ENCODE results near the gene KCNG2.

The KCNG2 gene

DNA sequence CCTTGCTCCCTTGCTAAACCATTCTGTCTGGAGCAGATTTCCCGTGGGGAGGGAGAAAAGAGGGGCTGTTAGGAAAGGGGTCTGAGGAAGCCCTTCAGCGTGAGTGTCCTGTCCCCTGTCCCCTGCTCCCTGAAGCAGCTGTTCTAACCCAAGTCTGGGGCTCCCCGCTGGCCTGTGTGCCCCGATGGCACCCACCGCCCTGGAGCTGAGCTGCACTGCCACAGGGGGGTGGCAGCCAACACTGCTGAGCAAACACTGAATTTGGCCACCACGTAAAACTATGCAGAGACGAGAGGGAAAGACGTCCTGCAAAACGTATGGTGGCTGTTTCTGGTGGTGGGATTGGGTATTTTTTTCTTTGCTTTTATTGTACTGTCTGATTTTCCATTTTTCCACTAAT lies 17.9 kb downstream of the KCNG2 start:
- TF ChIP-seq ZFX (IDR thresholded peaks at IDR 0.05), result no peak
- TF ChIP-seq, protein P1, sequence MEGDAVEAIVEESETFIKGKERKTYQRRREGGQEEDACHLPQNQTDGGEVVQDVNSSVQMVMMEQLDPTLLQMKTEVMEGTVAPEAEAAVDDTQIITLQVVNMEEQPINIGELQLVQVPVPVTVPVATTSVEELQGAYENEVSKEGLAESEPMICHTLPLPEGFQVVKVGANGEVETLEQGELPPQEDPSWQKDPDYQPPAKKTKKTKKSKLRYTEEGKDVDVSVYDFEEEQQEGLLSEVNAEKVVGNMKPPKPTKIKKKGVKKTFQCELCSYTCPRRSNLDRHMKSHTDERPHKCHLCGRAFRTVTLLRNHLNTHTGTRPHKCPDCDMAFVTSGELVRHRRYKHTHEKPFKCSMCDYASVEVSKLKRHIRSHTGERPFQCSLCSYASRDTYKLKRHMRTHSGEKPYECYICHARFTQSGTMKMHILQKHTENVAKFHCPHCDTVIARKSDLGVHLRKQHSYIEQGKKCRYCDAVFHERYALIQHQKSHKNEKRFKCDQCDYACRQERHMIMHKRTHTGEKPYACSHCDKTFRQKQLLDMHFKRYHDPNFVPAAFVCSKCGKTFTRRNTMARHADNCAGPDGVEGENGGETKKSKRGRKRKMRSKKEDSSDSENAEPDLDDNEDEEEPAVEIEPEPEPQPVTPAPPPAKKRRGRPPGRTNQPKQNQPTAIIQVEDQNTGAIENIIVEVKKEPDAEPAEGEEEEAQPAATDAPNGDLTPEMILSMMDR (conservative IDR thresholded peaks at IDR 0.05), result no peak
- H3K27ac ChIP-seq, result no peak overlapping the region

DNA sequence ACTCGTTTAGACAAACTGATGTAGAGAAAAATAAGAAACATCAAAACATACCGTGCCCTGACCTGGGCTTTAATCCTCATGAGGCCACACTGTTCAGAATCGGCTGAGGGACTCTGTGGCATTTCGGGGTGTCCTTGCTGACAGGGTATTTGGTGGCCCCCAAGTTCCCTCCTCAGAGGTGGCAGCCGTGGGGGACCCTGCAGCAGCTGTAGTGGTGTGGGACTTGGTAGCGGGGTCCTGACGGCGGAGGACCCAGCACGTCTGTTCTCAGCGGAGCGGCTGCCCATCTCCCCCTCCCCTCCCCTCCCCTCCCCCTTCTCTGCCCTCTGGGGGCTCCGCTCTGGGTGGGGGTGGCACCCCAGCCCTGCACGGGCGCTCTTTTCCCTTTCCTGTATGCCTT lies 18.4 kb downstream of the KCNG2 start:
- no peak overlapping the region for H3K27ac ChIP-seq
- TF ChIP-seq ZFX (IDR thresholded peaks at IDR 0.05), result no peak
- TF ChIP-seq, protein P1 (conservative IDR thresholded peaks at IDR 0.05), result no peak

DNA sequence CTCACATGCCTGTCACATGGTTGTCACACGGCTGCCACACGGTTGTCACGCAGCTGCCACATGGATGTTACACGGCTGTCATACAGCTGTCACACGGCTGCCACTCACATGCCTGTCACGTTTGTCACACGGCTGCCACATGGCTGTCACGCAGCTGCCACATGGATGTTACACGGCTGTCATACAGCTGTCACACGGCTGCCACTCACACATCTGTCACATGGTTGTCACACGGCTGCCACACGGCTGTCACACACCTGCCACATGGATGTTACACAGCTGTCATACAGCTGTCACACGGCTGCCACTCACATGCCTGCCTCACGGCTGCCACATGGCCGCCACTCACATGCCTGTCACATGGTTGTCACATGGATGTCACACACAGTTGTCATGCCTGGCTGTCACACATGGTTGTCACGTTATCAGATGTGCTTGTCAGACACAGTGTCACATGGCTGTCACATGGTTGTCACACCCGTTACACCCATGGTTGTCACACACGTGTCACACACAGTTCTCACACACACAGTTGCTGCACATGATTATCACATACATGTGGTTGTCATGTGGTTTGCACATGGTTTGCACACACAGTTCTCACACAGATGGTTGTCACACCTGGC lies 19.4 kb downstream of the KCNG2 start:
- TF ChIP-seq, protein P1 (conservative IDR thresholded peaks at IDR 0.05), result no peak
- TF ChIP-seq ZFX (IDR thresholded peaks at IDR 0.05), result no peak
- H3K27ac ChIP-seq, result no peak overlapping the region

DNA sequence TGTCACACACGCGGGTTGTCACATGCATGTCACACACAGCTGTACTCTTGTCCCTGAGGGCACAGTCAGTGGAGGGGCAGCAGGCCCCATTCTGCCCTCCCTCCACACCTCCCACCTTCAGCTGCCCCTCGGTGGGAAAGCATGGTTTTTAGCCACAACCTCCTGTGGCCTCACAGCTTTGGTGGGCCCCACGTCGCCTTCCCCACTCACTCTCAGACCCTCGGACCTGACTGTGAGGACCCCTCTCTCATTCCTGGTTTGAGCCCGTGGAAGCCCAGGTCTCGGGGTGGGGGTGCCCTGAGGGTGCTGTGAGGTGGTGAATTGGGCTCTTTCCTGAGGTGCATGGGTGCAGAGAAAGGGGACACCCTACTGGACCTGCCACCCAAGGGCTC lies 19.9 kb downstream of the KCNG2 start:
- H3K27ac ChIP-seq, result no peak overlapping the region
- TF ChIP-seq ZFX (IDR thresholded peaks at IDR 0.05), result no peak
- TF ChIP-seq, protein P1 (conservative IDR thresholded peaks at IDR 0.05), result no peak

DNA sequence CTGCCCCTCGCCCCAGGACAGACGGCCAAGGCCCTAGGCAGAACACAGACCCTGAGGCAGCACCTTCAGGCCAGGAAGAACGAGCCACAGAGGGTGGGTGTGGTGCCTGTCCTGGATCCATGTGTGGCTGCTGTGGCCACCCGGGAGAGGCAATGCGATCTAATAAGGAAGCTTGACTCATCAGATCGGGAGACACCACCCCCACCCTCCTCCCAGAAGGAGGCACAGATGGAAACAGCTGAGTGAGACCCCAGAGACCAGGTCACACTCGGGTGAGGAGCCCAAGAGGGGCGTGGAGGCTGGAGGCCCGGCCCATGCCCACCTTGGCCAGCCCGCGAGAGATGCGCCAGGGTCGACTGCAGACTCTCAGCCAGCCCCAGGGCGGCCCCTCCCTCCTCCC lies 20.3 kb downstream of the KCNG2 start:
- H3K27ac ChIP-seq, result no peak overlapping the region
- TF ChIP-seq, protein P1 (conservative IDR thresholded peaks at IDR 0.05), result no peak
- TF ChIP-seq ZFX (IDR thresholded peaks at IDR 0.05), result no peak

DNA sequence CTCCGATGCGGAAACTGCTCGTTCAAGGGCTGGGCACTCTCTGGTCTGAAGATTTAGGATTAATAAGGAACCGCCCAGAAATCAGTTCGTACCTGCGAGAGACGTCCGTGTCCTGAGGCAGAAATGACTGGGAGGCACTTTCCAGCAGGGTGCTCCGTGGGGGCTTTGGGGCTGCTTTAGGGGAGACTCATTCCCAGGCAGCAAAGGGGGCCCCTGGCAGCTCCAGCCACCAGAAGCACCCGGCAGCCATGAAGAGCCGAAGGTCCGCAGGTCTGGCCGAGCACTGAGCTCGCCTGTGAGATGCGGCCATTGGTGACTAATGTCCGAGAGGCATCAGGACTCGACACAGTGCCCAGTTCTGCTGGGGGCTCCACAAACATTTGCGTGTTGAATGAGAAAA lies 20.9 kb downstream of the KCNG2 start:
- TF ChIP-seq, protein P1 (conservative IDR thresholded peaks at IDR 0.05), result no peak
- TF ChIP-seq ZFX (IDR thresholded peaks at IDR 0.05), result no peak

DNA sequence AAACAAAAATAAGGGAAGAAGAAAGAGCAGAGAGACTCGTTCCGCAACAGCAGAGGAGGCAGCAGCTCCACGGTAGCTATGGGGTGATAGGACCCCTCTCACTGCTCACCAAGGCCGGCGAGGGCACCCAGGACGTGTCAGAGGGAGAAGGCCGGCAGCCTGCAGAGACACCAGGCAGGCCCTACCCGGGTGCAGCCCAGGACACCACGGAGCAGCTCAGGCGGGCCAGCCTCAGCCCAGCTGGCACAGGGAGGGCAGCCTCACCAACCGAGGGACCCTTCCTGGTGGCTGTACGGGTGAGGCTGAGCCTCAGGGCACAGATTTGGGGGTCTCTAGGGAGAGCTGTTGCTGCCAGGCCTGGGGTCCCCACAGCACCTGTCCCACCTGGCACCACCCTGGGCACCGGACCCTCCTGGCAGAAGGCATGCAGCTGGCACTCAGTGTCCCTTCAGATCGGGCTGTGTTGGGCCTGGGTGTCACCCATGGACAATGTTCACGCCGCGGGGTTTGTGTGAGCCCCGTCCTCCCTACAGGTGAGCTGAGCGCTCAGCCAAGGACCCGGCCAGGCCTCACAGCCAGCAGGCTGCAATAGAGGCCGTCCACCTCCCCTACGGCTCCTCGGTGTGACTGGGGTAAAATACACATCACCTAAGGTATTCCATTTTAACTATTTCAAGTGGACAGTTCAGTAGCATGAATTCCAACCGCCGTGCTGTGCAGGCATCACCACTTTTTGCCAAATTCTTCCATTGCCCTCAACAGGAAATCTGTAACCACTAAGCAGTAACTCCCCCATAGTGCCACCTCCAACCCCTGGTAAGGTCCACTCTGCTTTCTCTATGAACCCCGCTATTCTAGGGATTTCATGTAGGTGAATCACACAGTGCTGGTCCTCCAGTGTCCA lies 21.6 kb downstream of the KCNG2 start:
- TF ChIP-seq, protein P1 (conservative IDR thresholded peaks at IDR 0.05), result no peak
- TF ChIP-seq ZFX (IDR thresholded peaks at IDR 0.05), result no peak
- H3K27ac ChIP-seq, result no peak overlapping the region

More for the DNA sequence above, 20.9 kb downstream of the KCNG2 start:
- H3K27ac ChIP-seq, result no peak overlapping the region
